Esophagus muscularis mucosa (tissue), 3 donors: ENCODE measurements around the gene MTOR.

Source experiments
- CTCF ChIP-seq, 3 experiments: fragments of 200-600 bp in 2 of 3; fragments of 450-650 bp in 1 of 3; sonication (generic) in 2 of 3; IDR thresholded peaks; one replicate each; pipeline ENCODE4 v1.5.1; 2017 to 2019; ENCODE audit warnings: antibody characterized with exemption in 3 of 3, mild to moderate bottlenecking in 2 of 3, moderate library complexity in 1 of 3
- POLR2A ChIP-seq: fragments of 450-650 bp; IDR thresholded peaks from one replicate; pipeline ENCODE4 v1.6.1; 2017; ENCODE audit warnings: antibody characterized with exemption, moderate library complexity, mild to moderate bottlenecking, low read depth

- no peak for TF ChIP-seq CTCF (IDR thresholded peaks at IDR 0.05)
- TF ChIP-seq POLR2A = no peak
These were observed 33.1 kb downstream of the MTOR start for GRCh38 chr1:11229203-11229602.
